HG02938 (cell line): Measurements from ENCODE around the gene VAMP4.
"Not testable (repeated sequence)": the region's sequence is repeated elsewhere in the genome, so short reads cannot be mapped to it uniquely, and the experiment has no call there.

Experiments
- ATAC-seq: cut with Tn5 transposase; IDR thresholded peaks from one replicate; pipeline ENCODE4 v1.9.1; 2021; ENCODE audit warnings: mild to moderate bottlenecking, moderate library complexity; ENCODE audit not compliant: unreplicated experiment

The VAMP4 gene

GRCh38 chr1:171702598-171702997, 39.3 kb downstream of the VAMP4 start:
- ATAC-seq, result no peak

GRCh38 chr1:171699531-171699930, 42.3 kb downstream of the VAMP4 start:
- ATAC-seq, result no peak

GRCh38 chr1:171695772-171696171, 46.1 kb downstream of the VAMP4 start:
- ATAC-seq, result not testable (repeated sequence)

- ATAC-seq, result not testable (repeated sequence)
Measured at GRCh38 chr1:171693541-171693940, 48.3 kb downstream of the VAMP4 start.

- ATAC-seq, result no peak
Measured at GRCh38 chr1:171683870-171684269, 58.0 kb downstream of the VAMP4 start.

- ATAC-seq, result no peak
Measured at GRCh38 chr1:171680339-171680738, 61.5 kb downstream of the VAMP4 start.

GRCh38 chr1:171676823-171677222, 65.0 kb downstream of the VAMP4 start:
- ATAC-seq, result no peak

- ATAC-seq, result no peak
Measured at GRCh38 chr1:171674431-171675405, 67.1 kb downstream of the VAMP4 start.

GRCh38 chr1:171670739-171671138, 71.1 kb downstream of the VAMP4 start:
- no peak for ATAC-seq

GRCh38 chr1:171668372-171668771, 73.5 kb downstream of the VAMP4 start:
- no peak for ATAC-seq

- ATAC-seq, result no peak
Measured at GRCh38 chr1:171666114-171666769, 75.6 kb downstream of the VAMP4 start.

GRCh38 chr1:171664976-171665375, 76.9 kb downstream of the VAMP4 start:
- no peak for ATAC-seq

GRCh38 chr1:171663854-171664575, 77.8 kb downstream of the VAMP4 start:
- no peak for ATAC-seq

- no peak for ATAC-seq
Measured at GRCh38 chr1:171663036-171663853, 78.6 kb downstream of the VAMP4 start.

- no peak for ATAC-seq
Measured at GRCh38 chr1:171661076-171661650, 80.7 kb downstream of the VAMP4 start.

GRCh38 chr1:171656206-171656605, 85.7 kb downstream of the VAMP4 start:
- ATAC-seq, result not testable (repeated sequence)

GRCh38 chr1:171655746-171656116, 86.1 kb downstream of the VAMP4 start:
- ATAC-seq, result no peak

GRCh38 chr1:171654942-171655745, 86.7 kb downstream of the VAMP4 start:
- ATAC-seq, result no peak

GRCh38 chr1:171654201-171654941, 87.5 kb downstream of the VAMP4 start:
- ATAC-seq, result no peak
